ENCODE measurements around the gene FCN1.

Gene FCN1

GRCh38 chr9:134891713-134892112 is 26.0 kb downstream of the FCN1 start:
- no peak for DNase-seq (ENCODE audit: low read depth in 2 of 2)

- no peak for DNase-seq (ENCODE audit: low read depth in 2 of 2)
Observed at GRCh38 chr9:134891053-134891452, 26.7 kb downstream of the FCN1 start.

GRCh38 chr9:134890155-134890495 is 27.6 kb downstream of the FCN1 start:
- DNase-seq (ENCODE audit: low read depth in 2 of 2), result no peak

GRCh38 chr9:134889386-134890154 is 28.1 kb downstream of the FCN1 start:
- DNase-seq (ENCODE audit: low read depth in 2 of 2), result no peak

DNA sequence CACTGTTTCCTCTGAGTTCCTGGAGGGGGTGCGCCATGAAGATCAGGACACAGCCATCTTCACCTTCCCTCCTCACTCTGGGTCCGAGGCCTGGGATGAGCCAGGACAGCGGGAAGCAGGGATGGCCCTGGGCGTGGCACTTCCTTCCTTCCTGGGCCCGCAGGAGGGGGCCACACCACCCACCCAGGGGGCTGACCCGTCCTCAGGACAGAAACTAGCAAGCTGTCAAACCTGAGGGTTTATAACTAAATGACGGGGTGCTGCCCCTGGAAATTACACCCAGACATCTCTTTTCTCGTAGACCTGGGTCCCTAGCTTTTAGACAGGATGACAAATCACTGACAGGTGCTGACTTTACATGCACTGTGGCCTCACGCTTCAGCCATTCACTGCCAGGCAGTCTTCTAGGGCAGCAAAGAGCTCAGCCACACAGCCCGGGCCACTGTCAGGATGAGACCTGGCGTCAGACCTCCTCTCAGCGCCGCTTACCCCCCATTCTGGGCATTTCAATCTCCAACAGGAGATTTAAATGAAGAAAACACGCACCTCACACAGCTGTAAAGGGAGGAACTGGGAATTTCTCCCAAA is 29.0 kb downstream of the FCN1 start:
- DNase-seq (ENCODE audit: low read depth in 2 of 2), result no peak

- no peak for DNase-seq (ENCODE audit: low read depth in 2 of 2)
Observed at GRCh38 chr9:134887686-134888602, 29.8 kb downstream of the FCN1 start.

- DNase-seq (ENCODE audit: low read depth in 2 of 2), result no peak
Observed at GRCh38 chr9:134887219-134887618, 30.5 kb downstream of the FCN1 start.

GRCh38 chr9:134886413-134886913 is 31.2 kb downstream of the FCN1 start:
- DNase-seq (ENCODE audit: low read depth in 2 of 2), result no peak

- DNase-seq (ENCODE audit: low read depth in 2 of 2), result no peak
Observed at GRCh38 chr9:134885679-134886412, 31.9 kb downstream of the FCN1 start.

GRCh38 chr9:134885001-134885678 is 32.6 kb downstream of the FCN1 start:
- no peak for DNase-seq (ENCODE audit: low read depth in 2 of 2)

- no peak for DNase-seq (ENCODE audit: low read depth in 2 of 2)
Observed at GRCh38 chr9:134884492-134884891, 33.2 kb downstream of the FCN1 start.

GRCh38 chr9:134883040-134883782 is 34.5 kb downstream of the FCN1 start:
- DNase-seq (ENCODE audit: low read depth in 2 of 2), result no peak

DNA sequence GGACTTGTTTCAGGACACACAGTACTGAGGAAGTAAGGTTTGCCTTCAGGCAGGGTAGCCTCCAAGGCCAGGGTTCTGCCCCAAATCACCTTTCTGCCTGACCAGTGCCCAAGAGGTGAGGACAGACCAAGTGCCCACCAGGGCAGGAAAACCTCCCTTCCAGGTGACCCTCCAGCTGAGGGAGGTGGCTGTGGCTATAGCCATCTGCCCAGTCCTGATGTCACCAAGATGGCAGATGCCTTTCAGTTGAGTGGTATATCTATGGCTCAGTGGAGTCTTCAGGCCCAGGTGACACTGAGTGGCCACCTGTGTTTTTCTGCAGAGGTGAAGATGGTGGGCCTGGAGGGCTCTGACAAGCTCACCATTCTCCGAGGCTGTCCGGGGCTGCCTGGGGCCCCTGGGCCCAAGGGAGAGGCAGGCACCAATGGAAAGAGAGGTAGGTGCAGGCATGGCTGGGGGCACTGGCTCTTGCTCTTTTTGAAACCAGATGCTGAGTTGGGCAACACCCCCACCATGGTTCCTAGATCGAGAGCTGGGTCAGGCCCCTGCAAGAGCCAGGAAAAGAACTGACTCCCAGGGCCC is 35.4 kb downstream of the FCN1 start:
- DNase-seq (ENCODE audit: low read depth in 2 of 2), result no peak

DNA sequence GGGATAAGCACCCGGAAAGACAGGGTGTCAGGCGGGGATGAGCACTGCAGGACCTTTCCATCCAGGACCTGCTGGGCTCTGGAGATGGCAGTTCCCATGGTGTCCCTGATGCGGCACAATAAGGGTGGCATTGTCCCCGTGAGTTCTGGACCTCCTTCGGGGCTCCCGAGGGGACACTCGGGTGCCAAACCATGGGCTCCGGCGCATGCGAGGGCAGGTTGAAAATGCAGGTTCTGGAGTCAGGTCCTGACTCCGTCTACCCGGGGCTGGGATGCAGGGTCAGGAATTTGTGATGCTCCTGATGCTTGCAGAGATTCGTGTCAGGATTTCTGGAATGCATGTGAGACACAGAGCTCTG is 36.4 kb downstream of the FCN1 start:
- no peak for DNase-seq (ENCODE audit: low read depth in 2 of 2)

DNA sequence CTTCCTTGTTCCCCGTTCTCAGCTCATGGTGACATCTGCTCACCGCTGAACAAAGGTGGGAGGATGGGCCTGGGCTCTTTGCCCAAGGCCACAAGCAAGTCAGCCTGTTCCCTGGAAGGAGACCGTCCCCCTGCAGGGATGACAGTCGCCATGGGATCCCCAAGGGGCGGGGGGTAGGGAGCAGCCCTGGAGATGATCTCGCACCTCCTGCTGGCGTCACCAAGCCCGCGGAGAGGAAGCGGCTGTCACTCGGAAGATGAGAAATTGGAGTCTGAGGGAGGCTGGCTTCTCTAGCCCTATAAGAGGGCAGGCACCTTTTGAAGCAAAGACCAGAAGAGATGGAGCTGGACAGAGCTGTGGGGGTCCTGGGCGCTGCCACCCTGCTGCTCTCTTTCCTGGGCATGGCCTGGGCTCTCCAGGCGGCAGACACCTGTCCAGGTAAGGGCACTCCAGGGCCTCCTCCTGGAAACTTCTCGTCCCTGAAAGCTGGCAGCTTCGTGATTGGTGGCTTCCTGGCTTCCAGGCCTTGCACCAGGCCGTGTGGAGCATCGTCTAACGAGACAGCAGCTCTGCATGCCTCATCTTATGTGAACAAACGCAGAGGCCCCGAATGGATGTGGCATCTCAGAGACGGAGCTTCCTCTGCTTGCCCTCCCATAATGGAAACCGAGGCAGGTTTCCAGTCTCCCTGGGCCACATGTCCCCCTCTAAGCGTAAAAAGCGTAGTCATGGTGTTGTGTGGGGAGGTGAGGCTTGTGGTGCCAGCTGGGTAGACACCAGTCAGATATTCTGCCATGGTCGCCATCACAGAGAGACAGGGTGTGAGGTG is 37.0 kb downstream of the FCN1 start, which contains the start of gene FCN2:
FCN2 (plus strand) TSS at position 327 of the 829 bp plus-strand sequence; CDS start at position 339, 12 bp downstream.
- no peak for DNase-seq (ENCODE audit: low read depth in 2 of 2)

GRCh38 chr9:134879664-134880483 is 37.8 kb downstream of the FCN1 start:
- DNase-seq (ENCODE audit: low read depth in 2 of 2), result no peak

DNA sequence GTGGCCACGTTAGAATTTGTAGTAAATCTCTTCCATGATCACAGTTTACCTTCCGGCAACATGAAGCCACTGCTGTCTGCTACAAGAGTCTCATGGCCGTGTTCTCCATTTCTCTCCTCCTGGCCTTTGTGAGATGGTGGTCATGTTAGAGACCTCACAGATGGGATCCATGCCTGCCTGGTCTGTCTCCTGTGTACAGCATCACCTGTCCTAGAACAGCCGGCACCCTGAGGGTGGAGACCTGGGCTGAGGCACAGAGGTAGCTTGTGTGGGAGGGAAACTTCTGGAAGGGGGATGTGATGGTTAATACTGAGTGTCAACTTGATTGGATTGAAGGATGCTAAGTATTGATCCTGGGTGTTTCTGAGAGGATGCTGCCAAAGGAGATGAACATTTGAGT is 40.2 kb downstream of the FCN1 start:
- no peak for DNase-seq (ENCODE audit: low read depth in 2 of 2)

DNA sequence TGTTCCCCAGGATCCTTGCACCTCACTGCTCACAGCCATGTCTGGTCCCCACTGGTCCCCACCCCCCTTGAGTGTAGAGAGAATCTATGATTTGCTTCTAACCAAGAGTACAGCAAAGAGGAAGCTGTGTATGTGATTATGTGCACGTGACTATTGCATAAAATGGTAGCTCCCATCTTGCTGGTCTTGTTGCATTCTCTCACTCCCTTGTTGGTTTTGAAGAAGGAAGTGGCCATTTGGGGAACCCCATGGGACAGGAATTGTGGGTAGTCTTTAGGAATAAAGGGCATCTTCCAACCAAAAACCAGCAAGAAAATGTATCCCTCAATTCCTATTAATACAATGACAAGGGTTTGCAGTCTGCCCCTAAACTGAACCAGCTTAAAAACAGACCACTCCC is 42.3 kb downstream of the FCN1 start:
- no peak for DNase-seq (ENCODE audit: low read depth in 2 of 2)
